Mesothelial cell of epicardium (in vitro differentiated cells): Measurements from ENCODE around the gene ZNF662. TPM values are rescaled to one million over a fixed set of nuclear protein-coding genes. Genes with fewer than 3 reads are reported as not detected.

Source experiments
- DNase-seq, 2 experiments: peaks; one replicate each; pipeline ENCODE4 v3.0.0; 2021; ENCODE audit warnings: low spot score in 2 of 2; ENCODE audit not compliant: unreplicated experiment in 2 of 2
- H3K27ac Mint-ChIP-seq: 2 replicates; pipeline ENCODE4 v1.8.0; 2021; ENCODE audit warnings: mixed read lengths
- H3K27me3 Mint-ChIP-seq: 2 replicates; pipeline ENCODE4 v1.8.0; 2021; ENCODE audit warnings: low read depth, mixed read lengths
- H3K36me3 Mint-ChIP-seq: 2 replicates; pipeline ENCODE4 v1.8.0; 2021; ENCODE audit warnings: mixed read lengths
- H3K4me1 Mint-ChIP-seq: 2 replicates; pipeline ENCODE4 v1.8.0; 2021; ENCODE audit warnings: mixed read lengths
- H3K4me3 Mint-ChIP-seq: 2 replicates; pipeline ENCODE4 v1.8.0; 2021; ENCODE audit warnings: mild to moderate bottlenecking, moderate library complexity, mixed read lengths
- H3K9me3 Mint-ChIP-seq: 2 replicates; pipeline ENCODE4 v1.8.0; 2021; ENCODE audit warnings: mixed read lengths
- CTCF ChIP-seq: fragments of 200-600 bp; sonication (generic); IDR thresholded peaks from one replicate; pipeline ENCODE4 v1.5.0; 2021; ENCODE audit warnings: antibody characterized with exemption; ENCODE audit not compliant: unreplicated experiment
- total RNA-seq: library from RNA; stranded (reverse); gene quantifications from 3 replicates; pipeline ENCODE4 v1.2.1, GENCODE V29; 2021

ZNF662 gene
- total RNA-seq, 1 donor from 2014 or later = 0.45 TPM

GRCh38 chr3:42875325-42876151, 30.4 kb upstream of the ZNF662 start, which contains the start of gene CYP8B1:
Gene CYP8B1 (minus strand): TSS chr3:42875879. CDS start chr3:42875816, 63 bp downstream.
- DNase-seq = no peak
- no peak within 1 kb of the TSS for H3K27ac Mint-ChIP-seq
- peaks cover 25% of the 10 kb centered on the region for H3K27me3 Mint-ChIP-seq
- no peaks in the 10 kb centered on the region for H3K36me3 Mint-ChIP-seq
- no peak within 1 kb of the TSS for H3K4me3 Mint-ChIP-seq
- H3K9me3 Mint-ChIP-seq = no peaks in the 10 kb centered on the region
- TF ChIP-seq CTCF = no peak
- H3K4me1 Mint-ChIP-seq = peaks cover 13% of the 10 kb centered on the region

DNA sequence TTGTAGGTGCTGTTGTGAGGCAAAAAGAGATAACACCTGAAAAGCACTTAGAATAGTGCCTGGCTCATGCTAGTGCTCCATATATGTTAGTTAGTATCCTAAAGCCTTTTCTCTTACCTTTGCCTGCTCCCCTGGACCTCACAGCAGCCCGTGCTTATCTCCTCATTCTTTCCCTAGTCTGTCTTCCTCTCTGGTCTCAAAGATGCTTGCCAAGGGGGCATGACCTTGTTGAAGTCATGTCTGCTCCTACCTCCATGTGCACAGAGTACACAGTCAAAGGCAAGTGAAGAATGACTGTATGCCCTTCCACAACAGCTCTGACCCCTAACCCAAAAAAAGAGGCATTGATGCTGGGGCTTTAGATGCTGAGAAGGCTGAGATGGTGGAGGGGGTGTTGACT, 29.5 kb upstream of the ZNF662 start:
- H3K36me3 Mint-ChIP-seq = no peaks in the 10 kb centered on the region
- H3K9me3 Mint-ChIP-seq = no peaks in the 10 kb centered on the region
- no peak overlapping the region for H3K4me3 Mint-ChIP-seq
- peaks cover 18% of the 10 kb centered on the region for H3K4me1 Mint-ChIP-seq
- H3K27ac Mint-ChIP-seq = no peak overlapping the region
- no peak for TF ChIP-seq CTCF
- DNase-seq = no peak
- H3K27me3 Mint-ChIP-seq = peaks cover 26% of the 10 kb centered on the region

DNA sequence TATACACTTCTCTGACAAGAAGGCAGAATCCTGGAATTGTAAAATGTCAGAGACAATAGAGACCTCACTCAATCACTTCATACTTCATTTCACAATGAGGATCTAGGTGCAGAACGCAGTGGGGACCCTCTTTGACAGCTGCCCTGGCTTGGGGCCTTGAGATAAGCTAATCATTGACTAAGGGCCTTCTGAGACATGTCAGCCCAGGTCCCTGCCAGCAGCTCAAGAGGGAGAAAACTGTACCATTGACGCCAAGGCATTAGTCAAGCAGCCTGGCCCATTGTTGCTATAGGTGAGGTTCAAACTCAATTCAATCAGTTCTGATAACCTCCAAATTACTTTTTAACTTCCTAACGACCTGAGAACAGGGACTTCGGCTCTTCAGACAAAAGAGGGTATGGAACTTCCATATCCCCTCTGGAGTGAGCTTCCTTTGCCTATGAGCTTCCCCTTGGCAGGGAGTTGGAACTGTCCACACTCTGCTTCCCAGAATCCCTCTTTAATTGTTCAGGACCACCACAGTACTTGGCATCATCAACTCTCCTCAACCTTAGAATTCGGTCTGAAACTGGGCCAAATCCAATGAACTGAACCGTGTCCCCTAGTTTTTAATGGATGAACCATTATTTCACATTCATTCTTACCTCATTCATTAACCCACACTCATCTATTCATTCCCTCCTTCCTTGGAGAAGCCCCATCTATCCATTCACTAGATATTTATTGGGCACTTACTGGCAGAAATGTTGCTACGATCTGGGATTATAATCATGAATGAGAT, 28.8 kb upstream of the ZNF662 start:
- no peak overlapping the region for H3K4me3 Mint-ChIP-seq
- no peak for DNase-seq

DNA sequence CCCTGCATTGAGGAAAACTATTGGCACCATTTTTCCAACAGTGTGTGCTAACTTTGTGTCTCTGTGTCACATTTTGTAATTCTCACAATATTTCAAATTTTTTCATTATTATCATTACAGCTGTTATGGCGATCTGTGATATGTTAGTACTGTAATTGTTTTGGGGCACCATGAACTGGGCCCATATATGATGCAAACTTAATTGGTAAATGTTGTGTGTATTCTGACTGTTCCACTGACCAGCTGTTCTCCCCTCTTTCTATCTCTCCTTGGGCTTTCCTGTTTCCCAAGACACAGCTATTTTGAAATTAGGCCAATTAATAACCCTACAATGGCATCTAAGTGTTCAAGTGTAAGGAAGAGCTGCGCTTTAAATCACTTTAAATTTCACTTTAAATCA, 28.1 kb upstream of the ZNF662 start:
- DNase-seq = no peak
- H3K4me1 Mint-ChIP-seq = peaks cover 6% of the 10 kb centered on the region
- H3K9me3 Mint-ChIP-seq = no peaks in the 10 kb centered on the region
- peaks cover 26% of the 10 kb centered on the region for H3K27me3 Mint-ChIP-seq
- TF ChIP-seq CTCF = no peak
- no peak overlapping the region for H3K4me3 Mint-ChIP-seq
- no peak overlapping the region for H3K27ac Mint-ChIP-seq
- H3K36me3 Mint-ChIP-seq = no peaks in the 10 kb centered on the region

More for the DNA sequence above, 28.8 kb upstream of the ZNF662 start:
- no peaks in the 10 kb centered on the region for H3K9me3 Mint-ChIP-seq
- no peak overlapping the region for H3K27ac Mint-ChIP-seq
- no peaks in the 10 kb centered on the region for H3K36me3 Mint-ChIP-seq
- peaks cover 26% of the 10 kb centered on the region for H3K27me3 Mint-ChIP-seq
- peaks cover 13% of the 10 kb centered on the region for H3K4me1 Mint-ChIP-seq
- TF ChIP-seq CTCF = no peak

GRCh38 chr3:42880183-42880582, 25.8 kb upstream of the ZNF662 start:
- H3K4me3 Mint-ChIP-seq = peak overlapping the region; percentile 90
- H3K9me3 Mint-ChIP-seq = no peaks in the 10 kb centered on the region
- no peak overlapping the region for H3K27ac Mint-ChIP-seq
- H3K36me3 Mint-ChIP-seq = no peaks in the 10 kb centered on the region
- peaks cover 21% of the 10 kb centered on the region for H3K27me3 Mint-ChIP-seq
- DNase-seq = no peak
- TF ChIP-seq CTCF = no peak
- peaks cover 6% of the 10 kb centered on the region for H3K4me1 Mint-ChIP-seq
